ENCODE results near the gene DDOST.

DDOST gene

GRCh38 chr1:20658166-20658915, 2.8 kb downstream of the DDOST start:
- no peak for DNase-seq

GRCh38 chr1:20657024-20657423, 4.1 kb downstream of the DDOST start:
- DNase-seq = no peak

- peak in 1 of 2 donors; percentile 11 for DNase-seq
These were observed 7.0 kb downstream of the DDOST start for GRCh38 chr1:20654104-20654690.

GRCh38 chr1:20652300-20652699, 8.9 kb downstream of the DDOST start:
- DNase-seq = no peak

GRCh38 chr1:20648946-20649345, 12.2 kb downstream of the DDOST start:
- DNase-seq = no peak

GRCh38 chr1:20648438-20648837, 12.7 kb downstream of the DDOST start:
- DNase-seq = no peak

- DNase-seq = no peak
These were observed 15.8 kb downstream of the DDOST start for GRCh38 chr1:20645414-20645813.

GRCh38 chr1:20644416-20644815, 16.8 kb downstream of the DDOST start:
- no peak for DNase-seq

GRCh38 chr1:20643080-20643479, 18.1 kb downstream of the DDOST start:
- no peak for DNase-seq

- no peak for DNase-seq
These were observed 19.2 kb downstream of the DDOST start for GRCh38 chr1:20641975-20642374.

- peak; percentile 14 to 43 for DNase-seq
These were observed 21.0 kb downstream of the DDOST start for GRCh38 chr1:20640183-20640597.

- no peak for DNase-seq
These were observed 24.3 kb downstream of the DDOST start for GRCh38 chr1:20636785-20637347.

- no peak for DNase-seq
These were observed 26.5 kb downstream of the DDOST start for GRCh38 chr1:20634594-20635084.

GRCh38 chr1:20634065-20634593, 27.0 kb downstream of the DDOST start:
- no peak for DNase-seq

- DNase-seq = peak; percentile 37 to 63
These were observed 27.7 kb downstream of the DDOST start, which contains the start of gene PINK1 for GRCh38 chr1:20633190-20634064. Gene PINK1, plus strand, starts transcription at chr1:20633458. Its CDS starts 91 bp downstream, at chr1:20633549.

GRCh38 chr1:20632386-20632785, 28.8 kb downstream of the DDOST start:
- no peak for DNase-seq

GRCh38 chr1:20630729-20631128, 30.4 kb downstream of the DDOST start:
- no peak for DNase-seq

- no peak for DNase-seq
These were observed 34.6 kb downstream of the DDOST start for GRCh38 chr1:20626524-20626923.

GRCh38 chr1:20626098-20626427, 35.1 kb downstream of the DDOST start:
- no peak for DNase-seq

GRCh38 chr1:20625176-20626097, 35.7 kb downstream of the DDOST start:
- no peak for DNase-seq

GRCh38 chr1:20624709-20625108, 36.5 kb downstream of the DDOST start:
- no peak for DNase-seq

- no peak for DNase-seq
These were observed 40.2 kb downstream of the DDOST start for GRCh38 chr1:20621012-20621411.

All from hippocampal formation (tissue), 2 donors.